ENCODE data around the gene RETNLB.

Gene RETNLB, protein sequence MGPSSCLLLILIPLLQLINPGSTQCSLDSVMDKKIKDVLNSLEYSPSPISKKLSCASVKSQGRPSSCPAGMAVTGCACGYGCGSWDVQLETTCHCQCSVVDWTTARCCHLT

DNA sequence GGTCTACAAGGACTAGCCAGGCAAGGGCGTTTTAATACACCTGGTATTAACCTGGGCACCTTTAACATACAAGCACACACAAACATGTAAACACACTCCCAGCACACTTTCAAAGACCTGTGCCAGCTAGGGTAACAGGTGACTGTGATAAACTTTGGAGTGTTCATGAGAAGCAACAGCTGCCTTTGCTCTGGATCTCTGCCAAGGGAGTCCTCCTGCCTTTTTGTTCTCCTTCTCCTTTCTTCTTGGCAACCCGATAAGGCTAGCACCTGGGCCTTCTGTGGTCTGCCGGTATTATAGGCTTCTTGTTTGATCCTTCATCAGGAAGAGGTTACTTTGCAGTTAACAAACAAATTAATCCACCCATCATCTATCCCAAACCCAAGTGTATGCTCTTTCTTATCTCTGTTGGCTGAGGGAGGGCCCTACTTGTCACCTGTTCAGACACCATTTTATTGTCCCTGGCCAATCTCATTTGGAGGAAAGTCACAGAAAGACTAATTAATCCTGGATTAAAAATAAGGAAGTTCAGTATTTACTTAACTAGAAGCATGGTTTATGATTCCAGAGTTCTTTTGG lies at the start of gene RETNLB:
Gene RETNLB, minus strand, starts transcription at position 7 of the 579 bp plus-strand sequence. CDS start 225 bp downstream, outside the sequence.
- Histone ChIP-seq H3K27ac (no peak within 1 kb of the TSS), H3K4me3 (no peak within 1 kb of the TSS)

DNA sequence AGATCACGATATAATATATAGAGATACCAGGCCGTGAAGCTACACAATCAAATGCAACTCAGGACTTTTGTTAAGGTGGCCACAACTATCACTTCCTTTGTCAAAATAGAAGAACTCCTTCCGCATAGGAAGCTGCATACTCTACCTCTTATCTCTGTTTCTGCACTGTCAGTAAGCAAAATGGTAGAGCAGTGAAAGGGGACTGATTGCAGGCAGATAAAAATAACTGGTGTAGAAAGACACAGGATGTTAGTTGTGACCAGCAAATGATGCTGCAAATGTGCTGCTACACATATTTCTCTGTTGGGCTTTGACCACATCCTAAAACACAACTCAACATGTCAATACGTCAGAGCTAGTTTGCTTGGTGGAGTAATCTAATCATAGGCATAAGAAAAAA lies 49.1 kb upstream of the RETNLB start:
- Histone ChIP-seq H3K4me3 (no peak overlapping the region), H3K27ac (peak overlapping the region in 6 of 21 experiments; percentile 11 to 75 (median 39))

DNA sequence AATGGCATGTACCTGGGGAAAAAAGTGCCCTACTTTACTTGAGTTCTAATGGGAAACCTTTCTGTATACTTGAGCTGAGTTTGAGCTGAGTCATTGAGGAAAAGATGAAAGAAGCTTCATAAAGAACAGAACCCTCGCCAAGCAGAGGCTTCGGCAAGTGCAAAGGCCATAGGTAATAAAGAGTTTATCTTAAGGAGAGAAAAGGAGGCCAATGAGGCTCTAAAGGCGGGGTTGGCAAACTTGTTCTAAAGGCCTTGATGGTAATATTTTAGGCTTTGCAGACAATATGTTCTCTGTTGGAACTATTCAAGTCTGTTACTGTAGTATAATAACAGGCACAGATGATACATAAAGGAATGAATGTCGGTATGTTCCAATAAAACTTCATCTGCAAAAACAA lies 47.8 kb upstream of the RETNLB start:
- H3K27ac ChIP-seq = no peak overlapping the region
- no peak overlapping the region for H3K4me3 ChIP-seq

DNA sequence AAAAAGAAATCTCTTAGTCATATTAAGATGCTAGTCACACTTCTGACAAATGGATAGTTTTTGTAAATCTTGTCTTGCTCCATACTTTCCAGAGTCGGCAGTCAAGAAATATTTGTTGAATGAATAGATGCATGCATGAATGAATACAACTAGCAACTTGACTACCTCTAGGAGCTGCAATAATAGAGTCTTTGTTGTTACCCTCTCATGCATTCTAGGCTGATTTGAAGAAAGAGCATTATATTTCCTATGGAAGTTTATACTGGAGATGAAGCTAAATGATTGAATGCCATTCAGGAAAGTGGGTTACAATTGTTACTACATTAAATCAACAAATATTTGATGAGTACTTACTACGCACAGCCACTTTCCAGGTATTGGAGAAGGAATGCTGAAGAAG lies 47.2 kb upstream of the RETNLB start:
- Histone ChIP-seq H3K4me3 (no peak overlapping the region), H3K27ac (no peak overlapping the region)

DNA sequence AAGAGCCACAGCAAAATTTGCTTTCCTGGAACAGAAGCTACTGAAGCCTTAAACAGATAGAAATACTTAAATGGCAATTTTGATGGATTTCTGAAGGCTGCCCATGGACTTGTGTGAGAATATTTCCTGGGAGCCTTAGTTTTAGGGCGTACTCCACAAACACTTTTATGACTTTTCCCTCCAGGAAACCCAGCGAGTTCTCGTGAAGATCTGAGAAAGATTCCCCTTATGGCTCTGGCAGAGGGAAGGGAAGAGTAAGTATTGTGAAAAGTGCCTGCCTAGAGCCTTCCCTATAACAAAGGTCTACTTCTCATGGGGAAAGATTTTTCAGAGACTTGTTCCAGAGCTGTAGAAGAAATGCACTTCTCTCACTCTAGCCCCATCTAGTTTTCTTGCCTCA lies 34.3 kb upstream of the RETNLB start:
- Histone ChIP-seq H3K27ac (no peak overlapping the region), H3K4me3 (no peak overlapping the region)

DNA sequence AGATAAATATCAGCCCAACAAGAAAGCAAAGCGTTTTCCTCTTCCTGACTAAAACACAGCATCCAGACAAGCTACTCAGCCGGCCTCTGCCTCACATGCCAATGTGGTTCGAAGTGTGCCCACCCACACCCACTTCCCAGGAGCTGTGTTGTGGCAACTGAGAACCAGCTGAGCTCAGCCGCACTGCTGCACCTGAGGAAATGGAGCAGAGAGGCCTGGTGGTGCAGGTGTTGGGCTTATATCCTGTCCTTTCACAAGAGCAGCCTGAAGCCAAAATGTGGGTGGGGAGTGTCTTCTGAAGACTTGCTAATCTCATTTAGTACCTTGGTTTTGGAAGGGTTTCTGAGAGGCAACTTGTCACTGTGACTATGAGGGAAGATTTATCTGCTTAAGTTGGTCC lies 23.0 kb upstream of the RETNLB start:
- no peak overlapping the region for H3K27ac ChIP-seq
- H3K4me3 ChIP-seq = no peak overlapping the region

DNA sequence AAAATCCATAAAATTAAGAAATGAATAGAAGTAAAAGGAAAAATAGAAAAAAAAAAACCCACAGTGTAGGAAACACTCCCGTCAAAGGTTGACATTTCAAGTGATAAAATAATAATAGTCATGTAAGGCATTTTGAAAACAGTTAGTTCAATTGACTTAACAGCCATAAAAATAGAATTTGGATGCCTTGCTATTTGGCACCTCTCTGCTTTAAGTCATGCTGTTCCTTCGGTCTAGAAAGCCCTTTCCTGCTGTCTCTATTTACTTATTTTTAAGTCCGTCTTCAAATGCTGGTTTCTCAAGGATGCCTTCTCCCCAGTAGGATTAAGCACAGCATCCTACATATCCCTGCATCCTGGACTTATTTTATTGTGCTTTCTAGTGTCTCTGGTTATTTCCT lies 22.3 kb upstream of the RETNLB start:
- no peak overlapping the region for H3K4me3 ChIP-seq
- H3K27ac ChIP-seq = no peak overlapping the region

DNA sequence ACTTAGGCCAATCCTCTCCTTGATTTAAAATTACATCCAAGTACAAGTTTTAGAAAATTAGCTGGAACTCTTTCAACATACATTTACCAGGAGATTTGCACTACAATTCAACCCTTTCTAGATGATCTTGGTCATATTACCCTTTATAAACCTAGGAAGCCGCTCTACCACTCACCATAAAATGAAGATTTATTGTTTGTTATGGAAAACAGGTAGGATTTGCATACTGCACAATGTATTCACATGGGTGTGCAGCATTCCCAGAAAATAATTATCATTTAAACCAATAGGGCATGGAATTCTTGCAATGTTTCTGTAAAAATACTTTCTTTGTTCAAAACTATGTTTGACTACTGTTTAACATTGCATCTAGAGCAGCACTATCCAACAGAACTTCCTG lies 18.4 kb upstream of the RETNLB start:
- Histone ChIP-seq H3K27ac (no peak overlapping the region), H3K4me3 (no peak overlapping the region)

DNA sequence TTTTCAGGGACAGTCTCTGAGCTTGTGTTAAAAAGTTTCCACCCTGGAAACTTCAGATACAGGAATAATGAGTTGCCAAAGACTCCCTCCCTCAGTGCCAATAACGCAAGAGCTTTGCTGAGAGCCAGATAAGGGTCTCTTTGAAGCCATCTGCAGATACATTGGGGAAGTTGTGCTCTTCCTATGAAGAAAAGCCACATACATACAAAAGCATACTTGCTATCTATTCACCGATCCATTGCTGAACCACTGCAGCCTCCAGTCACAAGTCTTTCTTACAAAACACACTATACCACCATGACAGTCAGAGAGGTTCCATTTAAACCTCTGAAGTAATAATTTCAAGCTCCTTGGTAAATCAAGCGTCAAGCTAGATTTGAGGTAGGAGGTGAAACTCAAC lies 10.0 kb upstream of the RETNLB start:
- no peak overlapping the region for H3K27ac ChIP-seq
- H3K4me3 ChIP-seq = no peak overlapping the region

DNA sequence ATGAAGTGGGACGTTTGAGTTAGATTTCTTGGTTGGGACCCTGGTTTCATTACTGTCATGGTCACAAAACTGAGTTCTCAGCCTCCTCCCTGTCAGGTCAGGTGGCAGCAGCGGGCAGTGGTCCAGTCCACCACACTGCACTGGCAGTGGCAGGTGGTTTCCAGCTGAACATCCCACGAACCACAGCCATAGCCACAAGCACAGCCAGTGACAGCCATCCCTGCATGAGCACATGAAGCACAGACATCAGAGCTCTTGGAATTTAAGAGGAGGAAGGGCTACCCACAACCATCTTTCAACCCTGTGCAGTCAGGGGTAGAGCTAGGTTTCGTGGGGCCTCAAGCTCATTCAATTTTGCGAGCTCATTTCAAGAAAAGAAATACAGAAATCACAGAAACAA lies 1.5 kb downstream of the RETNLB start:
- no peak overlapping the region for H3K4me3 ChIP-seq
- no peak overlapping the region for H3K27ac ChIP-seq

DNA sequence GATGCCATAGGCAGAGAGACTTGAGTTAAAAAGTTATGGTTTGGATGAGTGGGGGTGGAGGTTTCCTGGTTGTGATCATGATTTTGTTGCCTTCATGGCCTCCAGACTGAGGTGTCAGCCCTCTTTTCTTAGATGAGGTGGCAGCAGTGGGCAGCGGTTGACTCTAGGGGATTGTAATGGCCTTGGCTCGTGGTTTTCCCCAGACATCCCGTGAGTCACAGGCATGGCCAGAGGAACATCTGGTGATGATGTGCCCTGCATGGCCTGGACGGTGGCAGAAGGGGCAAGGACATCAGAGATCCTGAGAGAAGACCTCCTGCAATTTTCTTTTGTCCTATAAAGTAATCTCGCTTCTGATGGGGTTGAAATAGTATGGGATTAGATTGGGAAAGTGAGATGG lies 12.4 kb downstream of the RETNLB start:
- Histone ChIP-seq H3K27ac (no peak overlapping the region), H3K4me3 (no peak overlapping the region)

DNA sequence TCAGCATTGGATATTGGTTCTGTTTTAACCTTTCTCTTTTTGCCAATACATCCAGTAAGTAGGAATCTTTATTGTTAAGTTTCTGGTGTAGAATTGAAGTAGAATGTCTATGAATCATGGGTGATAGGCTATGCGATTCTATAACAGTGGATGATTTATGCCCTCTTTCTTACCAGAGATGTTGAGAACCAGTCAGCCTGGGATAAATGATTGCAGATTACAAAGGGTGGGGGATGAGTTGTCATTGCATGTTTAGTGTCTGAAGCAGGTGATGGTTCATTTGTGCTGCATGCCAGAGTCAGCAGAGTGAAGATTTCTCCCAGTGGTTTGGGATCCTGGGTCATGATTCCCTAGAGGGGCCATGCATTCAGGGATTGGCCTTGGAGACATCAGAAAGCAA lies 14.3 kb downstream of the RETNLB start:
- Histone ChIP-seq H3K27ac (no peak overlapping the region), H3K4me3 (no peak overlapping the region)

DNA sequence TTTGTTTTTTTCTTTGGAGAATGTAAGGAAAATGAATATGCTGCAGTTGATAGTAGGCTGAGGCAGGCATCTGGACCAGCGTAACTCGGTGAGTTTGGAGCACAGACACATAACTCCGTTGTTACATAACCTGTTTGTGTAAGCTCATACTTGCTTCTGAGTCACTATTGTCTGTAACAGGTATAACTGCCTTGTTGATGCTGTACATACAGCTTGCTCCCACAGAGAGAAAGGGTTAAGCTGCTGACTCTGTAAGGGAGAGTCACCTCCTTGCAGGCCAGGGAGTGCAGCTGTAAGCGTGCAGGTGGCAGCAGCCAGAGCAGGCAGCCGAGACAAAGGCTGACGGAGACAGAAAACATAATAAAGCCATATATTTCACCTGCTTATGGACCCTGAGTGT lies 20.4 kb downstream of the RETNLB start:
- no peak overlapping the region for H3K27ac ChIP-seq

DNA sequence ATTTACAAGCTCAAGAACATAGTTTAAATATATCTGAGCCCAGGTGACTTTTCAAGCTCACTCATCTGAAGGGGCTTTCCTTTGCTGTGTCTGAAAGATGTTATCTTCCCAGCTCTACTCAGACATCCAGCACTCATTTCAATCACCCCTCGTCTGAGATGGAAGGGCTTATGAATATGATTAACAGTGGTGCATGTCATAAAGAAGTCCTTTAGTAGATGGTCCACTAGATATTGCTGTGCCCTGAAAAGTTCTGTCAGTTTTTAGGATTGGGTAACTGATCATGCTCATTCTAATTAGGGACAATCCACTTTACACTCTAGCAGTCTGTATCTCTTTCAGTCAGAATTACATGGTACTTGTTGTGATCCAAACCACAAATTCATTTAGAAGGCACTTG lies 28.3 kb downstream of the RETNLB start:
- Histone ChIP-seq H3K27ac (no peak overlapping the region), H3K4me3 (no peak overlapping the region)

More for the DNA sequence above, 20.4 kb downstream of the RETNLB start:
- H3K4me3 ChIP-seq = no peak overlapping the region

DNA sequence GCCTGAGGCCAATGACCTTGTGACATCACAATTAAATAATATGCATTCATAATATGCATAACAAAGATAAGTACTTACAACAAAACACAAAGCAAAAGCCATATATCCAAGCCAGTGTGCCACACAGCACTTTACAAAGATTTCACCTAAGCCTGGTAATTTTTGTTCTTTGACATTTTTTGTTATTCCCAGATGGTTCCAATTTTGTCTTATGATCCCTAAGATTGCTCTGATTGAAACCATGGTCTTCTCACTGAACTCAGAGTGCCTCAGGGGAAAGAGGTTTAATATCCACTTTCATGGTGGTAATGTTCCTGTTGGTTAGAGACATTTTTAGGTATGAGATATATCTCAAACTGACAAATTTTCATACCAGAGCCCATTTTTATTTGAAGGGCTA lies 29.1 kb downstream of the RETNLB start:
- no peak overlapping the region for H3K4me3 ChIP-seq

DNA sequence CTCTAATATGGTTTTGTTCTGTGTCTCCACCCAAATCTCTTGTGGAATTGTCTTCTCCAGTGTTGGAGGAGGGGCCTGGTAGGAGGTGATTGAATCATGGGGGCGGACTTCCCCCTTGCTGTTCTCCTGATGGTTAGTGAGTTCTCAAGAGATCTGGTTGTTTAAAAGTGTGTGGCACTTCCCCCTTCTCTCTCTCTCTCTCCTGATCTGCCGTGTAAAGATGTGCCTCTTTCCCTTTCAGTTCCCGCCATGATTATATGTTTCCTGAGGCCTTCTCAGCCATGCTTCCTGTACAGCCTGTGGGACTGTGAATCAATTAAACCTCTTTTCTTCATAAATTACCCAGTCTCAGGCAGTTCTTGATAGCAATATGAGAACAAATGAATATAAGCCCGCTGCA lies 33.1 kb downstream of the RETNLB start:
- H3K27ac ChIP-seq = no peak overlapping the region
- H3K4me3 ChIP-seq = no peak overlapping the region

More for the DNA sequence above, 29.1 kb downstream of the RETNLB start:
- H3K27ac ChIP-seq = no peak overlapping the region

DNA sequence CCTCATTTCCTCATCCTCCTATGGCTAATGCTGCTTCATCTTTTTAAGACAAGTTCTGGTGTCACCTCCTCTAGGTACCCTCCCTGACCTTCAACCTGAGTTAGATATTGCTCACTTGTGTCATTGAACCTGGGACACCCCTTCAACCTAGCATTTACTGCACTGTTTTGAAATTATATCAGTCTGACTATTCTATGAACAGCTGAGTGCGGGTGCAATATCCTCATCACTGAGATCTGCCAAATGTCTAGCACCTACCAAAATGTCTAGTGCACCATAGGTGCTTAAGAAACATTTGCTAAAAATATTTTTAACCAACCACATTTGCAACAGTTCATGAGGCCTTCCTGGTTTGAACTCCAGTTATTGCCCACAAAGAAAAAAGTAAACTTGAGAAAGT lies 34.5 kb downstream of the RETNLB start:
- Histone ChIP-seq H3K4me3 (no peak overlapping the region), H3K27ac (no peak overlapping the region)

DNA sequence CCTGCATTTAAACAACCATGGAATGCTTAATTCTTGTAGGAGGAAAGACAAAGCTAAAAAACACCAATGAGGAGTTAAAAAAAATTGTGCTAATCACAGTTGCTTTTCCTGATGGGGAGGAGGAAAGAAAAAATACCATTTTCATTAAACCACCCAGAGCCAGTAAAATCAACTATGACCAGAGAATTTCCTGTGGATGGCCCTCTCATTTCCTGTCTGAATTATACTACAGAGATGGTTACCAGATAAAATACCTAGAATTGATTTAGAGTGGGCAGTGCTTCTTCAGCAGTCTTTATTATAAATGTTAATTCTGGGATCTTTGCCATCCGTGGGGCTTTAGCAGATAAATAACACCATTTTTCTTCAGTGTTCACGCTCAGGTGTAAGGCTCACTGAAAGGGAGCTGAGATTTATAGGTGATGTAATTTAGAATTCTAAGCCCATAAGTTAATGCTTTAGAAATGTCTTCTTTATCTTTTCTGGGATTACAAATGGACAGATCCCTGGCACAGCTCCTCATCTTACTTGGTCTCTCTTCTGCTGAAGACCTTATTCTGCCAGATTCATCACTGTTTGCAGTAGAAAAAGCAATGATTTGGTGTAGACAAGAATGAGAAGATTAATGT lies 37.9 kb downstream of the RETNLB start:
- Histone ChIP-seq H3K4me3 (no peak overlapping the region), H3K27ac (no peak overlapping the region)

DNA sequence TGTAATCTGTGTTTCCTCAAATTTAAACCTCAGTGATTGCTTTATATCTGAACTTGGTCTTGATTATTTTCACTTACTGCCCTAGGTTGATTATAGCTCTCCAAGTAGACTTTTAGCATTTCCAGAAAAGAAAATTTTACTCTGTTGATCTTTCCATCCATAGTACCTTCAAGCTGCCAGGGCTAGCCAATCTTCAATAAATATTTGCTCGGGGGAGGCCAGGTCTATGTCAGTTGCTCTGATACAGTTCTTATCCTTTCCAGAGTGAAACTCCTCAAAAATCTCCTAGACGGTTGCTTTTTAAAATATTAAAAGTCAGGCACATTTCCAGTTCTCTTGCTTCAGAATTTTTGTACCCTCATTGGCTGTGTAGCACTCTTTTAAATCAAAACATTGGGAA lies 38.8 kb downstream of the RETNLB start:
- Histone ChIP-seq H3K4me3 (no peak overlapping the region), H3K27ac (no peak overlapping the region)

DNA sequence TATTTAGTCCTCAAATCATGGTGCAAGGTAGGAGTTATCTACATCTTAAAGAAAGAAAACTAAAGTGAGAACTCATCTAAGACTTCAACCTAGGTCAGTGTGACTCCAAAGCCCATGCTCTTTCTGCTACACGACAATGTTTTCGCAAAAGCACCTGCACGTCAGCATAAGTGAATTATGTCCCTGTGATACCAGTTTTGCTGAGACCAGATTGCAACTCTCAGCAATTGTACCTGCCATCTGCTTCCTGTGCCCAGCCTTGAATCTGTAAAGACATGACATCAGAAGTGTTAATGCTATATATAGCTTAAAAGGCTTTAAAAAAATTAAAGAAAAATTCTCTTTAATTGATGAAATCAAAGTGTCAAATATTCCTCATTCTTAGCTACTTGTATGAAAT lies 43.4 kb downstream of the RETNLB start:
- Histone ChIP-seq H3K4me3 (no peak overlapping the region), H3K27ac (no peak overlapping the region)

DNA sequence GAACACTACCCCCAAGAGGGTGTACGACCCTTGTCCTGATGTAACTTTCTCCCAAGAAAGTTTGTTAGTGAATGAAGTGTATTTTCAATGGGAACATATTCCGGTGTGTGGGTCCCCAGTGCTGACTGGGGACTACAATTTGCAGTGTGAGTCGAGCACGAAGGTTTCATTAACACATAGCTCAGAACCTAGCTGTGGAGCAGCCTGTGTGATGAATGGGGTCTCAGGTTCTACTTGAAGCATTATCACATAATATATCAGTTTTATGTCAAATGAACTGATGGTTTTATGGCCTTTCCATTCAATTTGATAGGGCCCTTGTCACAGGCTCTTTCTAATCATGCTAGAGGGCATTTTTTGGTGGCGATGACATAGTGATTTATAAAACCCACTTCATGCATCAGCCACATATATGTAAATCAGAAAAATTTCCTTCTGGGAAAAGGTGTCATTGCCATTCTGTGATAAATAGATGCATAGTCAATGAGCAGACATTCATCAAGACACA lies 44.1 kb downstream of the RETNLB start:
- H3K27ac ChIP-seq = no peak overlapping the region

More for the DNA sequence above, 44.1 kb downstream of the RETNLB start:
- no peak overlapping the region for H3K4me3 ChIP-seq
